Measurements from ENCODE around the gene SCT.

SCT gene

GRCh38 chr11:581342-581741, 45.6 kb downstream of the SCT start:
- DNase-seq: no peak

GRCh38 chr11:579830-580601, 47.0 kb downstream of the SCT start:
- no peak for DNase-seq

- DNase-seq: no peak
These were observed 48.5 kb downstream of the SCT start for GRCh38 chr11:578276-579035.

GRCh38 chr11:577611-577894, 49.4 kb downstream of the SCT start:
- DNase-seq: no peak

- no peak for DNase-seq
These were observed 50.0 kb downstream of the SCT start for GRCh38 chr11:576811-577610.
